GM21390 (cell line): ENCODE data around the gene TECTA.

ENCODE experiments used
- ATAC-seq: cut with Tn5 transposase; IDR thresholded peaks from one replicate; pipeline ENCODE4 v1.9.1; 2021; ENCODE audit not compliant: unreplicated experiment

The TECTA gene, protein sequence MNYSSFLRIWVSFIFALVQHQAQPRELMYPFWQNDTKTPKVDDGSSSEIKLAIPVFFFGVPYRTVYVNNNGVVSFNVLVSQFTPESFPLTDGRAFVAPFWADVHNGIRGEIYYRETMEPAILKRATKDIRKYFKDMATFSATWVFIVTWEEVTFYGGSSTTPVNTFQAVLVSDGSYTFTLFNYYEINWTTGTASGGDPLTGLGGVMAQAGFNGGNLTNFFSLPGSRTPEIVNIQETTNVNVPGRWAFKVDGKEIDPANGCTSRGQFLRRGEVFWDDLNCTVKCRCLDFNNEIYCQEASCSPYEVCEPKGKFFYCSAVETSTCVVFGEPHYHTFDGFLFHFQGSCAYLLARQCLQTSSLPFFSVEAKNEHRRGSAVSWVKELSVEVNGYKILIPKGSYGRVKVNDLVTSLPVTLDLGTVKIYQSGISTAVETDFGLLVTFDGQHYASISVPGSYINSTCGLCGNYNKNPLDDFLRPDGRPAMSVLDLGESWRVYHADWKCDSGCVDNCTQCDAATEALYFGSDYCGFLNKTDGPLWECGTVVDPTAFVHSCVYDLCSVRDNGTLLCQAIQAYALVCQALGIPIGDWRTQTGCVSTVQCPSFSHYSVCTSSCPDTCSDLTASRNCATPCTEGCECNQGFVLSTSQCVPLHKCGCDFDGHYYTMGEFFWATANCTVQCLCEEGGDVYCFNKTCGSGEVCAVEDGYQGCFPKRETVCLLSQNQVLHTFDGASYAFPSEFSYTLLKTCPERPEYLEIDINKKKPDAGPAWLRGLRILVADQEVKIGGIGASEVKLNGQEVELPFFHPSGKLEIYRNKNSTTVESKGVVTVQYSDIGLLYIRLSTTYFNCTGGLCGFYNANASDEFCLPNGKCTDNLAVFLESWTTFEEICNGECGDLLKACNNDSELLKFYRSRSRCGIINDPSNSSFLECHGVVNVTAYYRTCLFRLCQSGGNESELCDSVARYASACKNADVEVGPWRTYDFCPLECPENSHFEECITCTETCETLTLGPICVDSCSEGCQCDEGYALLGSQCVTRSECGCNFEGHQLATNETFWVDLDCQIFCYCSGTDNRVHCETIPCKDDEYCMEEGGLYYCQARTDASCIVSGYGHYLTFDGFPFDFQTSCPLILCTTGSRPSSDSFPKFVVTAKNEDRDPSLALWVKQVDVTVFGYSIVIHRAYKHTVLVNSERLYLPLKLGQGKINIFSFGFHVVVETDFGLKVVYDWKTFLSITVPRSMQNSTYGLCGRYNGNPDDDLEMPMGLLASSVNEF (N-terminal part only)

DNA sequence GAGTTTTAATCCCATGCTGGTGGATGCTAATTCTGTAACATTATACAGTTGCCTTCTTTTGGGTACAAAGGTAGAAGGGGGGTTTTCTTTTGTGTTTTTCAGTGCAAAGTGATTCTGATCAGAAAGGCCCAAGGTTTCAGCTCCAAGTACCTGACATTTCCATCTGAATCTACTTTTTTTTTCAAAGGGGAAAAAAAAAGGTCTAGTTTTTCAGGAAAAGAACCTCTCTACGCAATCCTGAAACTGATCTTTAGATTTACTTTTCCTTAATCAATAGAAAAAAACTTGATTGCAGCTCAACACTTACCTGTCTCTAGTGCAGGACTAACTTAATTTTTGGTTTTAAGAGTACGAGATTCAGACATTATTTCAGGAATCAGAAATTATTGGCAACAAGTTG is at the start of gene TECTA:
Gene TECTA, plus strand, starts transcription at position 301 of the 400 bp plus-strand sequence. CDS start 1,423 bp downstream, outside the sequence.
- ATAC-seq, result no peak

DNA sequence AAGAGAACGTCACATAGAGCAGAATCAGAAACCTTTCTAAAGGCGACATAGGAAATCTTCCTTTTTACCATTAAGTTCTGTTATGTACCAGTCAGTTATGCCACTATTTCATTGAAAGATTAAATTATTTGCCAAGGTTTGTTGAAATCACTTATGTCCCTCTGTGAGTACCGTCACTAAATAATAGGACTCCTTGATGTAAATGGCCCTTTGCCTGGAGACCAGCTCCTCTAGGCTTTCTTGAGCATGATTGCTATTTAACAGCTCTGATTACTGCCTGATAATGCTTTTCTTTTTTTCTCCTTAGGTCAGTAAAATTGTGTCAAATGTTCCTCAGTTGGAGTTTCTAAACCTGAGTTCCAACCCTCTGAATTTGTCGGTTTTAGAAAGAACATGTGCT is 47.8 kb upstream of the TECTA start:
- ATAC-seq, result no peak

DNA sequence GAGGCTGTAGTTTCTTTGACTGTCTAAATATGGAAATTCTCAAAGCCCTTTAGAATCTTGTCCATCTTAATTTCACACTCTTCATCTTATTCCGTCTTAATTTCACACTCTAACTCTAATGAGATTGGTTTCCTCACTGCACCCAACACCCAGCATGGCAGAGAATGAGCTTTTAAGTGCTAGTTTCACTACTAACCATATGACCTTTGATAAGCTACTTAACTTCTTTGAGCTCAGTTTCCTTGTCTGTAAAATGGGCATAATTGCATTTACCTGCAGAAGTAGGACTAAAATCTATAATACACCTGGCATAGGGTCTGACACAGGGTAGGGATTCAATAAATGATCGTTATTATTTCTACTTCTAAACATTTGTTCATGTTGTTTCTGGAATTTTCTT is 46.8 kb upstream of the TECTA start:
- ATAC-seq, result no peak

DNA sequence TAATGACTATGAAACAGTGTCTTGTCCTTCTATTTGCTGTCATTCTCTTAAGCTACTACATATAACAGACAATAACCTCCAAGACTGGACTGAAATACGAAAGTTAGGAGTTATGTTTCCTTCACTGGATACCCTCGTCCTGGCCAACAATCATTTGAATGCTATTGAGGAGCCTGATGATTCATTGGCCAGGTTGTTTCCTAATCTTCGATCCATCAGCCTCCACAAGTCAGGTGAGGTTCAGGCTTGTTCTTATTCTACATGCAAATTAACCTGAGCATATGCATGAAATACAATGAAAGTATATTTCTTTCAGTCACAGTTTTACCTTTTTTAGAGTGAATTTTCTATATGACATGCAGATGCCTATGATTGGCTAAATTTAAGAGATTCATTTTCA is 46.0 kb upstream of the TECTA start:
- no peak for ATAC-seq

DNA sequence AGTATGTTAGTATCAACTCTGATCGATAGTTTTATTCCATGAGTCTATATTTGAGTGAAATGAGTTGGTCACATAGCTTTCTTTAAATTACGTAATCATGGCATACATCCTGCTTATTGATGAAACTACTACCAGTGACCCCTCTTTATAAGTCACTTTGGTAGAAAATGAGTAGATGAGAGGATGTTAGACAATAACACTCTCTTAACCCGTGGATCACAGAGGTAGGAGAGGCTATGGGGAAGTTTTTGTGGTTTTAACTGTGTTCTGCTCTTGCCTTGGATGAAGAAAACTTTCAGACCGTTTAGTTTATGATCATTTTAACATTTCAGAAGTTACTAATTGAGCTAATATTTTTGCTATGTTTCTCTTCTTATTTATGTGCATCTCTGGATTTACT is 43.1 kb upstream of the TECTA start:
- ATAC-seq, result no peak

DNA sequence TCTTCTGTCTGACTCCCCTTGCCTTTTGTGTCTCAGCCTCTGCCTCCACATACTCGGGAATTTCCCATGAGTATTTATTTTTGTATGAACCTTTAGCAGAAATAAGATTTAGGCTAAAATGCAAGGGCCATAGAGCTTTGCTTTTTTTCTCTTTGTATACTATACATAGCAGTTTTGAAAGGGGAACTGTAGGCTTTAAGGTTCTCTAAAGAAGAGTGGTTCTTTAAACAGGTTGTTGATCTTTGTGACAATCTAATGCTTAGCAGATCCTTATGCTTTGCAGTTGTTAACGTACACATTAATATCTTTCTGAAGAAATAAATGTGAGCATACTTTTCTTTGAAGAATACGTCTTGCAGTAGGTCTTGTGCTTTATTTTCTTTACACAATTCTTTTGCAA is 42.1 kb upstream of the TECTA start:
- ATAC-seq, result no peak

DNA sequence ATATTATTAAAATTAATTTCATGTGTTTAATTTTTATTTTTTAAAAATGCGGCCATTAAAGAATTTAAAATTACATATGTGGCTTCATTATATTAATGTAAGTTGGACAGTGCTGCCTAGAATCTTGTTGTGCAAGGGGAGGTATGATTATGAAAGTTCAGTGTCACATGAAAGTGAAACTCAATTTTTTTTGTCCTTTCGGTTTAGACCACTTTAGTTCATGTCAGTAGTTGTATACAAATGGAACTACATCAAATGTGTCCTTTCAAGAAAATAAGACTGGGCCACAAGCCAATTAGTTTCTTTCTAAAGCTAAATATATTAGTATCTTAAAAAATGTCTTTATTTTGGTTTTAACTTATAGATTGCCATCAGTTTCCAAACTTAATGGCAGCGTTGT is 41.4 kb upstream of the TECTA start:
- peak; percentile 99 for ATAC-seq

DNA sequence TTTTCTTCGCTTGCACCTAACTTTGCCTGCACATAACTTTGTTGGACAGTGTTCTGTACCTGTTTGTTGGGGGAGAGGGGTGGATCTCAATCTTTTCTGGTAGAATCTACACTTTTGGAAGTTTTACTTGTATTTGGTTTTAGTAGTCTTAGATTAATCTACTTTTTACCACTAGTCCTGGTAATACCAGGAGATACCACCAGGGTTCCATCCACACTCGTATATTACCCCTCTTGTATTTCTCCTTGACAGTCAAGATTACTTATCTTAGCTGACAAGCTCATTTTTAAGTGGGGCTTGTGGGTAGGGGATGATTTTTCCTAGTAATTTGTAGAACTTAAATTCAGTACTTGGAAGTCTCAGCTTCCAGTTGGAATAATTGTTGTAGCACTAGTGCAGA is 37.3 kb upstream of the TECTA start:
- no peak for ATAC-seq

DNA sequence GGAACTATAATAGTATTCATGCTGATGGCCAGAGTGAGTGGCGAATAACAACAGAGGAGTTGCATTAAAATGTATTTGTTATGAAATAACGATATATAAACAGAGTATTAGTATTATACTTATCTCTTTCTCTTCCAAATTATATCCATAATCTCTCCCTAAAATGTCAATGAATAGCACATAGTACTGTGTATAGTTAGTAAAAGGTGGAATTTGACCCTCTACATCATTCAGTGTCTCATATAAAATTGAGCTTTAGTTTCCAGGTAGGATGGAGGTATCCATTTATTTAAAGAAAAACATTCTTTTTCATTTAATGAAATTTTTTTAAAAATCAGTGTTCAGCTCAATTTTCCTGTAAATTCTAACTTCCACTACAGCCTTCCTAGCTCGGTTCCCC is 34.4 kb upstream of the TECTA start:
- no peak for ATAC-seq

DNA sequence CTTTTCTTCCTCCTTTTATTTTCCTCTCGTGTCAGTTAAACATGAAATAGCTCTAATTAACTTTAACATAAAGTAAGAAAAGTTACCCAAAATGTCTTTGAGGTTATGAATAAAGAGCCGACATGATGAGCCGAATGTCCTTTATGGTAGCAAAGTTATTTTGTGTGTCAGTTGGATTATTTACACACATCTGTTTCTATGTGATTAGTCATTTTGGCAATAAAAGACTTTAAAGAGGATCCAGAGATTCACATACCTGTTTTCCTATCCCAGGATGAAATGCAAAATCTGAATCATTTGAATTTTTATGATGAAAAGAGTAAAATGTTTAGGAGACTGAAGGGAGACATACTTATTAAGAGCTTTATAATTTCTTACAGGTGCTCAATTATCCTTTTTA is 34.0 kb upstream of the TECTA start:
- no peak for ATAC-seq

DNA sequence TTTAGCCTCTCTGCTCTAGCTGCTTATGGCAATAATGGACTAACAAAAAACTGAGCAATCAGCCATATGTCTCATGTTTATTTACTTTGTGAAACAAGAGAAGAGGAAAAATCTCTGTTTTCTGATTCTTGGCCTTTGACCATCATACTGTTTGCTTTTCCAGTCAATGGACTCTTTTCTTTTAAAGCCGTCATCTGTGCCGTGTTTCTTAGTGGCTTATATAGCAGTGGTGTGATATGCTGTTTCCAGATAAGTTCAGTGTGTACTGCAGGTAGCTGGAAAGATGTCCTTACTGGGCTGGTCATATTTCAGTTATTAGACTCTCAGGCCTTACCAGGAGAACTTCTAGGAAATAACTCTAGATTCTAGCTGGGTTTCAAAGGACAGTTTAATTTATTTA is 33.6 kb upstream of the TECTA start:
- no peak for ATAC-seq

DNA sequence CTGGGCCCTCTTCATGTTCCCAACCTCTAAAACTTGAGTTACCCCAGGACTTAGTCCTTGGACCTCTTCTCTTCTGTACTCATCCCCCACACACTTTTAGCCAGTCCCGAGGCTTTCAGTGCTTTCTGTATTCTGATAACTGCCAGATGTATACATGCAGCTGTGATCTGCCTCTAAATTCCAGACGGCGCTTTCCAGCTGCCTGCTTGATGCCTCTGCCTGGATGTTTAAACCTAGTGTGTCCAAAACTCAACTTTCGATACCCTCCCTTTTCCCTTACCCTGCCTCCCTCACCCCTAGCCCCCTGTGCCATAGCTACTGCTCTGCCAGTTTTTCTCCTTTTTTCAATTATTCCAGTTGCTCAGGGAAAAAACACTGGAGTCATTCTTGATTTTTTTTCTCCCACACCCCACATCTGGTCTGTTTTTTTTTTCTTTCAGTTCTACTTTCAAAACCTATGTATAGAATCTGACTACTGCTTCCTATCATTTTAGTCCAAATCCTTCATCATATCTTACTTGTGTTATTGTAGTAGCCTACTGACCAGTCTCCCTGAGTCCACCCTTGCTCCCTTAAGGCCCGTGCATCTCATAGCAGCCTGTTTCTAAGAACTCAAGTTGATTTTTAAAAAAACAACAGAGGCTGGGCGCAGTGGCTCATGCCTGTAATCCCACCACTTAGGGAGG is 32.9 kb upstream of the TECTA start:
- ATAC-seq, result no peak

DNA sequence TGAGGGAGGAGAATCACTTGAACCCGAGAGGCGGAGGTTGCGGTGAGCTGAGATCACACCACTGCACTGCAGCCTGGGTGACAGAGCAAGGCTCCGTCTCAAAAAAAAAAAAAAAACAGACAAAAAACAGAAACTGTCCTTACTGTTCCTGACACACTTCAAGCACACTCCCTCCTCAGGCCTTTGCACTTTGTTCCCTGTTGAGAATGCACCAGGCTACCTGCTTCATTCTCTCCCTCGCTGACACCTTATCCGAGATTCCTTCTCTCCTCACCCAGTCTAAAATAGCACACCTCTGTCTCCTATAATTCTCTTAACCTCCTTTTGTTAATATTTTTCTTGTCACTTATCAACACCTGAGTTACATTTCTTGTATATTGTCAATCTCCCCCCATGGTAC is 32.3 kb upstream of the TECTA start:
- no peak for ATAC-seq

DNA sequence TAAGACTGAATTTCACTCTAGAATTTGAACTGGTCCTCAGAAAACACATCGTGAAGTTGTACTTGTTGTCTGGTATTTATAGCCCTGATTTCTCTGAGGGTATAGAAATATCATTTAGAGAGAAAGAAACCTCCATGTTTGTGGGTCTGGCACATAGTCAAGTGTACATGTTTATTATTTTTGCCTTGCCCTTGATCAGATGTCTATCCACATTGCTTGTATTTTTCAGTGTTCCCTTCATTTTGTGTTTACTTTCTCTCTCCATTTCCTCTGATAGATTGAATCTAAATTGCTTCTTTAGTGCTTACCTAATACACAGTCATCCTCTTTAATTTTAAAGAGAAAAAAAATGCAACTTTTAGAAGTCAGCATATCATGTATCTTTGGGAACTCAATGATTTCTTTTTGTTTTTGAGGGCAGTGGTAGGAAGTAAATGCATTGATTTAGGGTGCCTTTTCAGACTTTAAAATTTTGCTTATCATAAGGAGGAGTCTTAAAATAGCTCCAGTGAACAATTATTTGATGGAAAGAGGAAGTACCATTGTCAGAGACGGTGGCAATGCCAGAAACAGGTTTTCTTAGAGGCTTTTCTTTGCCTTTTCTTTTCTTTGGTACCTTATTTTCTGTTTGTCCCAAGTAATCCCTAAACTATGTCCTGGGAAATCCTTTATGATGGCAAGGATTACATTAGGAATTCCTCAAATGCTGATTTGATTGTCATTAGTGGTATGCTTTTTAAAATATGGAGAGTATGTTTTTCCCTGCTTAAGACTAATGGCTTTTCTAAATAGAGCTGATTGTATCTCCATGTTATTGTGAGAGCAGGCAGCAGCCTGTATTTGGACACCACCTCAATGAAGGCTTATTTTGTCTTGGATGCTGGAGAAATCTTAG is 29.8 kb upstream of the TECTA start:
- ATAC-seq, result no peak

DNA sequence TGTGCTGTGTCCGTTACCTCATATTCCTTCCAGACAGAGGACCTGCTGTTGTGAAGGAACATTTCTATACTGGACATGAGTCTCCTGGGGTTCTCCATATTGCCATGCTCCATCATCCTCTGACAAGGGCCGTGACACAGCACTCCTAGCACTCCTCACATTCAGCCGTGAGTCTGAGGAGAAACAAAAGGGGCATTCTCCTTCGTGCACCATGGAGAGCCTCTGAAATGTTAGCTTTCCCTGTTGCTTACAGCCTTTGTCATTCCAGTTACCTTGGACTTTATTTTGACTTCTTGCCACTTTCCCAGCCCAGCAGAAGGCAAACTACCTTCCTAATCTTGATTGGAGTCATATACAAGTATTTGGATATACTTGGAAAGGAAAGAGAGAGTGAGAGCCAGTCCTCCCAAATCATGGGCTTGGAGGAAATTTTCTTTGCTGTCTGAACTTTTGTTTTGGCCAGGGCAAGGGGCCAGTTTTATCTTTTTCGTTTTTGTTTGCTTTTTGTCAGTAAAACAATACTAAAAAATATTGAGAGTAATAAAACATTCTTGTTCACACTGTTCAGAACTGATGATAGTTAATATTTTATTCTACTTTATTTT is 29.1 kb upstream of the TECTA start:
- ATAC-seq, result no peak

DNA sequence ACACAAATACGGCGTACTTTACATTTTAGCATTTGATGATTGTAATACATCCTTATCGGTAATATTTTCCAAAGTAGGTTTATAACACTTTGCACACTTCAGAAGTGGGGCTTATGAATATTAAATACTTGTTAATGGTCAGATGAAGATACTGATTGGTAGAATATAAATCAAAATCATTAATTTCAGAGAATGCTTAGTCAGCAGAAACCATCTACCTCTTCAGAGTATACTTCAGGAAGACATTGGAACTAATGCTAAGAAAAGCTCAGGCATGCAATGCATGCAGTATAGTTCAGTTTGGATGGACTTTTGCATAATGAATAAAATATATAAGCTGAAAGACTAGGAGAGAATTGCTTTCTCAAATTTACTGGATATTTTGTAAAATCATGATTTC is 19.7 kb upstream of the TECTA start:
- ATAC-seq, result no peak

DNA sequence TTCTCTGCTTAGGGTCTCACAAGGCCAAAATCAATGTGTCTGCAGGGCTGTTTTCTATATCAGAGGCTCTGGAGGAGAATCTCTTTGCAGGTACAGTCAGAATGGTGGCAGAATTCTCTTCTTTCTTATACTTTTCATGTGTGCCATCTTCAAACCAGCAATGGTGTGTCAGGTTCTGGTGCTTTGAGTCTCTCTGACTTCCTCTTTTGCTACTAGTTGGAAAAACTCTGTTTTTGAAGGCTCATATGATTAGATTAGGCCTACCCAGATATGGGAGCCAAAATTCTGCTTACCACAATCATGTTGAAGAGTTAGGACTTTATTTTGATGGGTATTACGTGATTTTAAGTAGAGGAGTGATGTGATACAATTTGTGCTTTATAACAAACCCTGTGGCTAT is 18.8 kb upstream of the TECTA start:
- ATAC-seq, result no peak

DNA sequence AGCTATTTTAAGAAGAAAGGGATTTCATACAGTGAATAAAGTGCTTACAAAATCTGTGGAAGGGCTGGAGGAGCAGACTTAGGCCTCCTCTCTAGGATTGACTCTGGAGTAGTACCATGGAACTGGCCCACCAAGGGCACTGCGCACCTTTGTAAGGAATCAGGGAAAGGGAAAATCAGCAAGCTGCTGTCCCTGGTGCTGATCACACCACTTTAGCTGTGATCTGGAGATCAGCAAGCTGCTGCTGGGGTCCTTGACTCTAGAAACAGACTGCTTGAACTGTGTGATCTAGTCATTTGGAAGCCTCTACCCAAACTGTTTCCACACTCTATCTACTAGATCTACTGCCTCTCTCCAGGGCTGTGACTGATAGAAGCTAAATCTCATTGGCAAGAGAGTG is 18.4 kb upstream of the TECTA start:
- no peak for ATAC-seq

DNA sequence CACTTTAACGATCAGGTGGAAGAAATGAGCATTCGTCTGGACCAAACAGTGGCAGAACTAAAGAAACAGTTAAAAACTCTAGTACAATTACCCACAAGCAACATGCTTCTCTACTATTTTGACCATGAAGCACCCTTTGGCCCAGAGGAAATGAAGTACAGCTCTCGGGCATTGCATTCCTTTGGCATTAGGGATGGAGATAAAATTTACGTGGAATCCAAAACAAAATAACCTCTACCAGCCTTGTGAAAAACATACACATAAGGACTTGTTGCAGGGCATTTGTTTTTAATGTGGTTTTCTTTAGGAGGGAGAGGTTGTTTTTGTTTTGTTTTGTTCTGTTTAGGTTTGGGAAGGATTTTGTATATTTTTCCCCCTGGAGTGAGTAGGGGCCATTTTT is 14.2 kb upstream of the TECTA start:
- no peak for ATAC-seq
